ENCODE data around the gene ZBTB3.
"Not testable (repeated sequence)": the region's sequence is repeated elsewhere in the genome, so short reads cannot be mapped to it uniquely, and the experiment has no call there.

The ZBTB3 gene

GRCh38 chr11:62716206-62716605 lies 37.8 kb downstream of the ZBTB3 start:
- DNase-seq (ENCODE audit: low spot score), result no peak

- no peak for DNase-seq (ENCODE audit: low spot score)
Observed at GRCh38 chr11:62715150-62716130, 38.5 kb downstream of the ZBTB3 start.

GRCh38 chr11:62713343-62713742 lies 40.6 kb downstream of the ZBTB3 start:
- DNase-seq (ENCODE audit: low spot score), result peak; percentile 57

DNA sequence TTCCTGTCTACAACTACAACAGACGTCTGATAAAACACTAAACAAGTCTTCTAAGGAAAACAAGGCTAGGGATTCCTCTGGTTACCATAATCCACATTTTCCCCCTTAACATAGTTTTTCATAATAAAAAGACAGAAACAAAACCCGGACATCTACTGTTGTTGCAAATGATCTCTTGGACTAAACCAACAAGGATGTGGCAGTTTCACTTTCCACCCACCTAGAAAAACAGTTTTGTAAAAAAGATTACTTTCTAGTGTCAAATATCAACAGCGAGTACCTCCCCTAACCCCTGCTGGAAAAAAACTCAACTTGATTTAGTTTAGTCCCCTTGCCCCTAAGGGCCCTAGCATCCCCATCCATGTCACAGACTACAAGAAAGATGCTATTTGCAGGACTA lies 41.1 kb downstream of the ZBTB3 start:
- DNase-seq (ENCODE audit: low spot score), result no peak

DNA sequence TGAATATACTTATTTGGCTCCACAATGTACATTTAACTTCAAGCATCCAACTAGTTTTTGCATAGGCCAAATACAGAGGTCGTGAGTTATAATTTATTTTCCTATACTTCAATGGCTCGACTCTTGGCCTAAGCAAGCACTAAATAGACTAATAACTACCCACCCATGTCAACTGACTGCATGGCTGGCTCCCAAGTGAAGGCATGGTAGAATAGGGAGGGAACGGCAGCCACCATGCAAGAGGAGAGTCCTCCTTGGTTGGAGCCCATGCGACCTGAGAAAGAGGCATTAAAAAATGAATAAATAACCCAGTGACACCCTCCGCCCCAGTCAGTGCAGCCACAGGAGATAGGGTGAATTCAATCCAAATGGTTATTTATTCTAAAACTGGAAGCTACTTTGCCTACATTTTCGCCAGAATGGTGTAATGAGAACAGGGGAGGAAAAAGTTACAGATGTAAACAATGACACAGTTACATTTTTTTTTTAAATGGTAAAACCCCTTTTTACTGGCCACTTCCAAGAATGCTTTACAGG lies 41.6 kb downstream of the ZBTB3 start:
- DNase-seq (ENCODE audit: low spot score), result no peak

- no peak for DNase-seq (ENCODE audit: low spot score)
Observed at GRCh38 chr11:62710001-62710345, 44.0 kb downstream of the ZBTB3 start.

GRCh38 chr11:62709247-62710000 lies 44.5 kb downstream of the ZBTB3 start:
- DNase-seq (ENCODE audit: low spot score), result peak; percentile 96

GRCh38 chr11:62708793-62709192 lies 45.2 kb downstream of the ZBTB3 start:
- peak; percentile 13 for DNase-seq (ENCODE audit: low spot score)

DNA sequence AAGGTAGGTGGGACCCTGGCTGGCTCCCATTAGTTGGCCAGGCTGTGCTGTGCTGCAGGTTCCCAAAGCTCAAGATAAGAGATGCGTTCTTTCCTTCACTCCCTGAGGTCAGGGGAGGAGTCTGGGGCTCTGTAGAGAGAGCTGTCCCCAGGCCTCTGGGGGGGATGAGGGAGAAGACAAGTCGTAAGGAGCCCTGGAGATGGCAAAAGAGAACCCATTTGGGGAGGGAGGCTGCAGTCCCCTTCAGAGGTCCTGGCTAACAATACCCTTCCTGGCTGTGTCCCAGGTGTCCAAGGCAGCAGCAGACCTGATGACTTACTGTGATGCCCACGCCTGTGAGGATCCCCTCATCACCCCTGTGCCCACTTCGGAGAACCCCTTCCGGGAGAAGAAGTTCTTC lies 45.6 kb downstream of the ZBTB3 start:
- no peak for DNase-seq (ENCODE audit: low spot score)

DNA sequence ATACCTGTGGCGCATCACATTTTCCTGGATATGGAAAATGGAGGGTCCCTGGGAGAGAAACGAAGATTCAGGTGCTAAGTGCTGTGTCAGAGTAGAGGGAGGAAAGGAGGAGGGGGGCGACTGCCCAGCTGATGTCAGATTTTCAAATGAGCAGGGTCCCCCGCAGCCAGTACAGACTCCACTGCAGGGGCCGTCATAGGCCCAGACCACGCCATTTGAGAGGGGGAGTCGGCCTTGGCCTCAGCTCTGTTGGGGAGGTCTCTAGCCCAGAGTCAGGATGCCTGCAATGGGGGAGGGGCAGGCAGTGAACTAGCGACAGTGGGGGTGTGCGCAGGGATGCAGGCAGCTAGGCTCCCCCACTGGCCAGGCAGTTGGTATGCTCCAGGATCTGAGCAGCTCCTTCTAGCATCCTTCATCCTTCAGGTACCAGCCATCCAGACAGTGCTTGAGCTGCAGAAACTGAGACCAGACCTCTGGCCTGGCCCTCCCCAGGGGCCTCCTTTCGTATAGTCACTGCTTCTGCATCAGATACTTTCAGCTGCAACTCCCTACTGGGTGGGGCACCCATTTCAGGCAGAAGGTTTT lies 46.6 kb downstream of the ZBTB3 start, which contains the start of the genes BSCL2 and GNG3:
Gene BSCL2, minus strand, starts transcription at position 148 of the 585 bp plus-strand sequence. CDS start 229 bp downstream, outside the sequence.
Gene GNG3, plus strand, starts transcription at position 400 of the 585 bp plus-strand sequence. CDS start 620 bp downstream, outside the sequence.
- DNase-seq (ENCODE audit: low spot score), result no peak

- DNase-seq (ENCODE audit: low spot score), result no peak
Observed at GRCh38 chr11:62706850-62707247, 47.1 kb downstream of the ZBTB3 start.

DNA sequence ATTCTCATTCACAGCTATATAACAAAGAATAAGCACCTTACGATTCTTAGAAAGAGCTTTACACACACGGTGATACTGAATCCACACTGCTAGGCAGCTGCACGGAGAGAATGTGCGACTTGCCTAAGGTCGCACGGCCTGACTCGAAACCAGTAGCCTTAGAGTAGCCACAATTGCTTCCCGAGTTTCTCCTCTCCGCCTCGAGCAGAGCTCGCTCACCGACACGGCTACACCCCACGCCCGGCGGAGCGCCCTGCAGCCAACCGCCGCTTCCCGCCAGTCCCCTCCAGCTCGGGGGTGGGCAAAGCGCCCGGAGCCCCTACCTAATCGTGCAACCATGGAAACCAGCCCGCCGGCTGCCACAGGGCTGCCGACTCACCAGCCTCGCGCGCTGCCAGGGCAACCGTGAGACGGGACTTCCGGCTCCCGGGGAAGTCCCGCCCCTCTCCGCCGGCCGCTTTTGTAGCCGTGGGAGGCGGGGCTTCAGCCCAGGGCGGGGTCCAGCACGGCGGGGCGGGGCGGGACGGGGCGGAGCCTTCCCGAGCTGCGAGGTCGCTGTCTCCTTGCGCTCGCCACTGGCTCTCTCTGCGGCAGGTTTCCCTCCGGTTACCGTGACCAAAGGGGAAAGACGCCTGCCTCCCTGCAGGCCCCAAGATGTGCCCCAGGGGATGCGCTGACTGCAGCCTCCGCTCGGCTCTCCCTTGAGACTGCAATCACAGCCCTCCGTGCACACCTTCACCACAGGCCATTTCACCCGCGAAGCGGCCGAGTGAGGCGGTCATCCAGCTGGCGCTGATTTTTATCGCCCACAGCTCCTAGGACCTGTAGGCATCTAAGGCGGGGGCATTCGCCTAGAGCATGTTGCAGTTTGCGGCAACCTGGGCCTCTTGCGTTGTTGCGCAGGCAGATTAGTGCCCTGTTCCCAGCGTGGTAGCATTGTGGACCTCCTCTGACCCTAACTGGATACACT lies 47.8 kb downstream of the ZBTB3 start:
- peak; percentile 94 for DNase-seq (ENCODE audit: low spot score)

- no peak for DNase-seq (ENCODE audit: low spot score)
Observed at GRCh38 chr11:62705413-62705812, 48.5 kb downstream of the ZBTB3 start.

DNA sequence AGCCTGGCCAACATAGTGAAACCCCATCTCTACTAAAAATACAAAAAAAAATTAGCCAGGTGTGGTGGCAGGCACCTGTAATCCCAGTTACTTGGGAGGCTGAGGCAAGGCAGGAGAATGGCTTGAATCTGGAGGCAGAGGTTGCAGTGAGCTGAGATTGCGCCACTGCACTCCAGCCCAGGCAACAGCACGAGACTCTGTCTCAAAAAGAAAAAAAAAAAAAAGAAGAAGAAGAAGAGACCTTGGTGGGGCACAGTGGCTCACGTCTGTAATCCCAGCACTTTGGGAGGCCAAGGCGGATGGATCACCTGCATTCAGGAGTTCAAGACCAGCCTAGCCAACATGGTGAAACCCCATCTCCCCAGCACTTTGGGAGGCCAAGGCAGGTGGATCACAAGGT lies 50.0 kb downstream of the ZBTB3 start:
- not testable (repeated sequence) for DNase-seq (ENCODE audit: low spot score)

DNA sequence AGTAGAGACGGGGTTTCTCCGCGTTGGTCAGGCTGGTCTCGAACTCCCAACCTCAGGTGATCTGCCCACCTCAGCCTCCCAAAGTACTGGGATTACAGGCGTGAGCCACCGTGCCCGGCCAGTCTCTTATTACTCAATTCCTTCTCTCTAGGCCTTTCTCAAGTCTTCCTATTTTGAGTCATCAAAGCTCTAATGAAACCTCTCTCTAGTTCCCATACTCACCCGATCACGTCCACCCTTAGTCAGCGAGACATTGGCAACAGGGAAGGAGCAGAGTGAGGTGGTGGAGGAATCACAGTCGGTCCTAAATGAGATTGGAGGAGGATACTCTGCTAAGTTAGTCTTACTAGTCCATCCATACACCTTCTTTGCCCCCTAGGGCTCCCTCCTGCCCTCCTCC lies 51.7 kb downstream of the ZBTB3 start:
- no peak for DNase-seq (ENCODE audit: low spot score)
